C4-2B (cell line): ENCODE results near the gene DCHS1.
A peak's percentile ranks its signal among the peaks of the same experiment; 100 is the strongest.

ENCODE experiments used
- CTCF ChIP-seq: fragments of 450-650 bp; conservative IDR thresholded peaks from 2 replicates; pipeline ENCODE4 v1.5.1; 2017; ENCODE audit warnings: mild to moderate bottlenecking
- ZFX ChIP-seq: fragments of 450-650 bp; IDR thresholded peaks from 2 replicates; pipeline ENCODE4 v1.6.1; 2017

GRCh38 chr11:6629892-6630631 is 25.5 kb downstream of the DCHS1 start:
- TF ChIP-seq ZFX (peak; percentile 42; the same call in 1 of the 2 replicates), CTCF (no peak)
